ENCODE measurements around the gene FOXRED2. TPM values are rescaled to one million over a fixed set of nuclear protein-coding genes. Genes with fewer than 3 reads are reported as not detected.

FOXRED2 gene
- total RNA-seq, 4 donors from 2014 or later: 0.29 to 24.7 (median 9.5) TPM

DNA sequence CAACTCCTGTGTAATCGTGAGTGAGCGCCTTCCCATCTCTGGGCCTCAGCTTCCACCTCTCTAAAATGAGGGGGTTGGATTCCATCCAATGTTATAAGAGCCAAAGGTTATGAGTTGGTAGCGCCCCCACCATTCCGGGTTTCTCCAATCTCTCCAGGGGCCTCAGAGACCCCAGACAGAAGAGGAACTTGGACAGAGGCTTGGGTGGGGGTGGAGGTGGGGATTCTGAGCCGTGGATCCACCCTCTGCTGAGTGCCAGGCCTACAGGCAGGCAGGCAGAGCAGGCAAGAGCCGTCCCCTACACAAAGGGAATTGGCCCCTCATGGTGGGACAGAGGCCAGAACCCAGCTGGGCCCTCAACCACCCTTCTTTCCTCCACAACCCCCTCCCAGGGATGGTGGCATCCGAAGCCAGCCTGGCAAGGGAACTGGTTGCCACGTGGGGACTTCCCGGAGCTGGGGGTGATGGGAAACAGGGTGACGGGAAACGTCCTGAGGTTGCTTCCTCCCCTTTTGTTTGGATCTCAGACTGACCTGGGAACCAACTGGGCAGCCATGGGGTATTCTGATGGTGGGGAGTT, 57.2 kb downstream of the FOXRED2 start:
- intact Hi-C loops (cut with DNase I; ENCODE audit: low total_unique reads): loop anchor here (10.0 kb wide), 1 partner anchor 65 kb away; the partner anchor contains the start of gene MYH9
- Histone ChIP-seq H3K27ac (peak overlapping the region; percentile 96 to 97), H3K9me3 (no peaks in the 10 kb centered on the region), H3K36me3 (no peaks in the 10 kb centered on the region), H3K27me3 (no peaks in the 10 kb centered on the region), H3K4me3 (no peak overlapping the region), H3K4me1 (peaks cover 0 to 5% of the 10 kb centered on the region in 2 donors)
- DNase-seq: no peak
- TF ChIP-seq, protein P1, sequence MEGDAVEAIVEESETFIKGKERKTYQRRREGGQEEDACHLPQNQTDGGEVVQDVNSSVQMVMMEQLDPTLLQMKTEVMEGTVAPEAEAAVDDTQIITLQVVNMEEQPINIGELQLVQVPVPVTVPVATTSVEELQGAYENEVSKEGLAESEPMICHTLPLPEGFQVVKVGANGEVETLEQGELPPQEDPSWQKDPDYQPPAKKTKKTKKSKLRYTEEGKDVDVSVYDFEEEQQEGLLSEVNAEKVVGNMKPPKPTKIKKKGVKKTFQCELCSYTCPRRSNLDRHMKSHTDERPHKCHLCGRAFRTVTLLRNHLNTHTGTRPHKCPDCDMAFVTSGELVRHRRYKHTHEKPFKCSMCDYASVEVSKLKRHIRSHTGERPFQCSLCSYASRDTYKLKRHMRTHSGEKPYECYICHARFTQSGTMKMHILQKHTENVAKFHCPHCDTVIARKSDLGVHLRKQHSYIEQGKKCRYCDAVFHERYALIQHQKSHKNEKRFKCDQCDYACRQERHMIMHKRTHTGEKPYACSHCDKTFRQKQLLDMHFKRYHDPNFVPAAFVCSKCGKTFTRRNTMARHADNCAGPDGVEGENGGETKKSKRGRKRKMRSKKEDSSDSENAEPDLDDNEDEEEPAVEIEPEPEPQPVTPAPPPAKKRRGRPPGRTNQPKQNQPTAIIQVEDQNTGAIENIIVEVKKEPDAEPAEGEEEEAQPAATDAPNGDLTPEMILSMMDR (IDR thresholded peaks at IDR 0.05): no peak
- TF ChIP-seq POLR2A (IDR thresholded peaks at IDR 0.05): no peak

DNA sequence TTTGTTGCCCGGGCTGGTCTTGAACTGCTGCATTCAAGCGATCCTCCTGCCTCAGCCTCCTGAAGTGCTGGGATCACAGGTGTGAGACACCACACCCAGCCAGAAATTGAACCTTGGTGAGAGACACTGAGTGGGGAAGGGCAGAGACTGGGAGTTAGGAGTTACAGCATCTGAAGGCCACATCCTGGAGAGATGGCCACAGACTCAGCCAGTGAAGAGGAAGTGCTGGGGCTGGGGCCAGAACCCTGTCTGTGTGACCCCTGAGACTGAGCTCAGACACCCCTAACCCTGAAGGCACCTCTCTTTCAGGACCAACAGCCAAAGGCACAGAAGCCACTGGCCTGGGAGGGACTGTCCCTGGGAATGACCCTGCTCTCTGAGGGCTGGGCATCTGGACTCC, 59.2 kb downstream of the FOXRED2 start:
- no peak for TF ChIP-seq POLR2A (IDR thresholded peaks at IDR 0.05)
- TF ChIP-seq, protein P1 (IDR thresholded peaks at IDR 0.05): no peak
- H3K27ac ChIP-seq: no peak overlapping the region
- intact Hi-C loops (cut with DNase I; ENCODE audit: low total_unique reads): no loop called here

DNA sequence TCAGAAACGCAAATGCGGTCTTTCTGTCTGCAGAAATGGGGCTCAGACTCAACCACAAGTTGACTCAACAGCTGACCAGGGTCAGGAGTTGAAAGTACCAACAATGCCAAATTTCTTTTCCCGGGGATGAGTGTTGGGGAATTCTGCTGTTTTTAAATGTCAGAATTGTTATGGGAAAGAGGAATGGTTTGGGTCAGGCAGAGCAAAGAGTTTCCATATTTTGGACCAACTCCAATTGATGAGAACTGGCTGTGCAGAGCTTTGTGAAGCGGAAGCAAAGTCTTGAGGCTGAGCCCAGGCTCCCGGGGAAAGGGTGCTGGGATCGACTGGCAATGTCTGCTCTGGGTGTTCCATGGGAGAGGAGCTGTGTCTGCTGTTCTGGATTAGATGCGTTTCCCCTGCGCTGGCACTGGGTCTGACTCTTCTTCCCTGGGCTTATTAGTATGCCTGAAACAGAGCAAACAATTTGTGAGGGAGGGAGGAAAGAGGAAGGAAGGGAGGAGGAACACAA, 61.6 kb downstream of the FOXRED2 start:
- H3K27ac ChIP-seq: peak overlapping the region; percentile 56 to 58
- intact Hi-C loops (cut with DNase I; ENCODE audit: low total_unique reads): no loop called here
- peak; percentile 68 for DNase-seq
- H3K27me3 ChIP-seq: no peaks in the 10 kb centered on the region
- no peak overlapping the region for H3K4me3 ChIP-seq
- no peaks in the 10 kb centered on the region for H3K9me3 ChIP-seq
- no peak for TF ChIP-seq POLR2A (IDR thresholded peaks at IDR 0.05)
- TF ChIP-seq, protein P1 (IDR thresholded peaks at IDR 0.05): no peak
- H3K36me3 ChIP-seq: no peaks in the 10 kb centered on the region
- H3K4me1 ChIP-seq: peaks cover 0 to 5% of the 10 kb centered on the region in 2 donors

More for the DNA sequence above, 59.2 kb downstream of the FOXRED2 start:
- no peak overlapping the region for H3K4me3 ChIP-seq
- no peaks in the 10 kb centered on the region for H3K27me3 ChIP-seq
- no peak for DNase-seq
- no peaks in the 10 kb centered on the region for H3K36me3 ChIP-seq
- no peaks in the 10 kb centered on the region for H3K9me3 ChIP-seq
- H3K4me1 ChIP-seq: peaks cover 0 to 5% of the 10 kb centered on the region in 2 donors

DNA sequence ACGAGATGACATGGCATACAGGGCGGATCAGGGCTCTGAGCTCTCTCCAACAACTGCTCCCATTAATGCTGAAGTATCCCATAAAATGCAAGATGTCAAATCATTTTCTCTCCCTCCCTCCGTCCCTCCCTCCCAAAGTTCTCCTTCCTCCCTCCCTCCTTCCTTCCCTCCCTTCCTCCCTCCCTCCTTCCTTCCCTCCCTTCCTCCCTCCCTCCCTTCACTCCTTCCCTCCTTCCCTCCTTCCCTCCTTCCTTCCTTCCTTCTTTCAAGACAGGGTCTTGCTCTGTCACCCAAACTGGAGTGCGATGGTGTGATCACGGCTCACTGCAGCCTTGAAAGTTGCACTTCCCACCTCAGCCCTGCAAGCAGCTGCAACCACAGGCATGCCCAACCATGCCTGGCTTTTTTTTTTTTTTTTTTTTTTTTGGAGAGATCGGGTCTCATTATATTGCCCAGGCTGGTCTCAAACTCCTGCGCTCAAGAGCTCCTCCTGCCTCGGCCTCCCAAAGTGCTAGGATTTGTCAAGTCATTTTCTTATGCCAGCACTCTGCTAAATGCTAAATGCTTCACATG, 63.6 kb downstream of the FOXRED2 start:
- DNase-seq: no peak
- no peaks in the 10 kb centered on the region for H3K27me3 ChIP-seq
- peaks cover 0 to 5% of the 10 kb centered on the region in 2 donors for H3K4me1 ChIP-seq
- no peak overlapping the region for H3K4me3 ChIP-seq
- TF ChIP-seq, protein P1 (IDR thresholded peaks at IDR 0.05): no peak
- no peak for TF ChIP-seq POLR2A (IDR thresholded peaks at IDR 0.05)
- intact Hi-C loops (cut with DNase I; ENCODE audit: low total_unique reads): no loop called here
- H3K9me3 ChIP-seq: no peaks in the 10 kb centered on the region
- no peaks in the 10 kb centered on the region for H3K36me3 ChIP-seq
- no peak overlapping the region for H3K27ac ChIP-seq

DNA sequence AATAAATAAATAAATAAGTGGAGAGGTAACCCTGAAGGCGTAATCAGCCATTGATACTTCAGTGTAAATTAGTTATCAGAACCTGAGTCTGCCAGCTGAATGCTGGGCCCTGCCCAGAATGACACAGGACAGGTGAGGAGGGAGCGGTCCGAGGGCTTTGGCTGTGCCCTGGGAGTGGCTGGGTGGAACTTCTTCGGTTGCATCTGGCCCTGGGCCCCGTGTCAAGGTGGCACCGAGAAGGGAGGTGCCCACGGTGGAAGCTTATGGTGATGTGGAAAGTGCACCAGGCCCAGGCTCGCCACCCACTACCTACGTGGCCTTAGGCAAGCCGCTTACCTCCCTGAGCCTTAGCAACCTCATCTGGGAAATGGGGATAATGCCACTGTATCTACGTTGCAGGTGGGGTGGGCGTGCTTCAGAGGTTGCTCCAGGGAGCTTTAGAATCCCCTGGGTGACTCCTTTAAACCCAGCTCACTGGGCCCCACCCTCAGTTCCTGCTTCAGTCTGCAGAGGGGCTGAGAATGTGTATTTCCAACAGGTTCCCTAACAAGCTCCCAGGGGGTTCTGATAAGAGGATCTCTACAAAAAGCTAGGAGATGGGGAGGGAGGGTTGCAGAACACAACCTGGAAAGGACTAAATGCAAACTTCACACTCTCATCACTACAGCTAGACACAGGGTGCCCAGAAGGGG, 64.2 kb downstream of the FOXRED2 start:
- H3K4me1 ChIP-seq: peaks cover 0 to 5% of the 10 kb centered on the region in 2 donors
- intact Hi-C loops (cut with DNase I; ENCODE audit: low total_unique reads): no loop called here
- H3K27me3 ChIP-seq: no peaks in the 10 kb centered on the region
- no peak overlapping the region for H3K4me3 ChIP-seq
- no peaks in the 10 kb centered on the region for H3K9me3 ChIP-seq
- no peak for DNase-seq
- no peak overlapping the region for H3K27ac ChIP-seq
- H3K36me3 ChIP-seq: no peaks in the 10 kb centered on the region
- no peak for TF ChIP-seq POLR2A (IDR thresholded peaks at IDR 0.05)
- TF ChIP-seq, protein P1 (IDR thresholded peaks at IDR 0.05): no peak
